Right lobe of liver (tissue), 4 donors: ENCODE data around the gene CCM2.

Experiments used
- POLR2A ChIP-seq: fragments of 450-650 bp; IDR thresholded peaks from one replicate; pipeline ENCODE4 v1.6.1; 2017; ENCODE audit warnings: antibody characterized with exemption, mild to moderate bottlenecking
- TF ChIP-seq, protein P1 (sequence below), 4 donors: fragments of 200-600 bp in 3 of 4; fragments of 450-650 bp in 1 of 4; IDR thresholded peaks; one replicate each; pipeline versions ENCODE4 v1.5.1 to v1.8.0; 2016 to 2022; ENCODE audit warnings: antibody characterized with exemption in 4 of 4, mild to moderate bottlenecking in 2 of 4
- donor health status: DM: no; HTN: no; CAD: no.
- donor health status: DM: no; HTN: no; CAD: no.
- donor health status: DM: no; HTN: yes; CAD: no.

- no peak for TF ChIP-seq POLR2A
- TF ChIP-seq, protein P1, sequence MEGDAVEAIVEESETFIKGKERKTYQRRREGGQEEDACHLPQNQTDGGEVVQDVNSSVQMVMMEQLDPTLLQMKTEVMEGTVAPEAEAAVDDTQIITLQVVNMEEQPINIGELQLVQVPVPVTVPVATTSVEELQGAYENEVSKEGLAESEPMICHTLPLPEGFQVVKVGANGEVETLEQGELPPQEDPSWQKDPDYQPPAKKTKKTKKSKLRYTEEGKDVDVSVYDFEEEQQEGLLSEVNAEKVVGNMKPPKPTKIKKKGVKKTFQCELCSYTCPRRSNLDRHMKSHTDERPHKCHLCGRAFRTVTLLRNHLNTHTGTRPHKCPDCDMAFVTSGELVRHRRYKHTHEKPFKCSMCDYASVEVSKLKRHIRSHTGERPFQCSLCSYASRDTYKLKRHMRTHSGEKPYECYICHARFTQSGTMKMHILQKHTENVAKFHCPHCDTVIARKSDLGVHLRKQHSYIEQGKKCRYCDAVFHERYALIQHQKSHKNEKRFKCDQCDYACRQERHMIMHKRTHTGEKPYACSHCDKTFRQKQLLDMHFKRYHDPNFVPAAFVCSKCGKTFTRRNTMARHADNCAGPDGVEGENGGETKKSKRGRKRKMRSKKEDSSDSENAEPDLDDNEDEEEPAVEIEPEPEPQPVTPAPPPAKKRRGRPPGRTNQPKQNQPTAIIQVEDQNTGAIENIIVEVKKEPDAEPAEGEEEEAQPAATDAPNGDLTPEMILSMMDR (IDR thresholded peaks at IDR 0.05) = no peak
These were observed 55.7 kb downstream of the CCM2 start for GRCh38 chr7:45055594-45056219.
